ENCODE measurements around the gene CLDN9.

DNA sequence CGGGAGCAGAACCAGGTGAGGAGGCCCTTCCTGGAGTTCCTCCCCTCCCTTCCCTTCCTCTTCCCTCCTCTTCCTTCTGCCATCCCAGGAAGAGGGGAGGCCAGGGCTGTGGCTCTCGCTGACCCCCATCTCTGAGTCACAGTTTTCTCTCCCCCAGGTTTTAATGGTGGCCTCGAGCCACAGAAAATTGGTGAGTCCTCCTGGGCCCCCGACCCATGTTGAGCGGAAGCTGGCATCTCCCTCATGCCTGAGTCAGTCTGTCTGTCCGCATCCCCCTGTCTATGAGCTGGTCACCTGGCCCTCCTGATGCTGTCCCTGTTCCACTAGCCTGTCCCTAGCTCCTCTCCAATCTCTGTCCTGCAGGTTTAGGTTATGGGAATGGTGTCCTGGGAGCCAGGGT is 12.8 kb upstream of the CLDN9 start:
- TF ChIP-seq POLR2AphosphoS5 (IDR thresholded peaks at IDR 0.05) (no peak), POLR2A (IDR thresholded peaks at IDR 0.05) (no peak)

Measured in upper lobe of left lung (tissue), 4 donors.